ENCODE measurements around the gene ARHGAP19.

Gene ARHGAP19

GRCh38 chr10:97190450-97190849, 102.0 kb downstream of the ARHGAP19 start:
- no peak for DNase-seq

- DNase-seq = peak; percentile 17
Observed at GRCh38 chr10:97188261-97188711, 104.2 kb downstream of the ARHGAP19 start.

GRCh38 chr10:97186911-97187310, 105.5 kb downstream of the ARHGAP19 start:
- no peak for DNase-seq

- DNase-seq = no peak
Observed at GRCh38 chr10:97185326-97186058, 106.9 kb downstream of the ARHGAP19 start, which contains the start of gene SLIT1. SLIT1 (minus strand) TSS chr10:97185959; CDS start chr10:97185674, 285 bp downstream.

- DNase-seq = no peak
Observed at GRCh38 chr10:97184971-97185325, 107.5 kb downstream of the ARHGAP19 start.

GRCh38 chr10:97183314-97183713, 109.1 kb downstream of the ARHGAP19 start:
- DNase-seq = no peak

- no peak for DNase-seq
Observed at GRCh38 chr10:97182288-97182990, 110.0 kb downstream of the ARHGAP19 start.

- DNase-seq = no peak
Observed at GRCh38 chr10:97180986-97181385, 111.5 kb downstream of the ARHGAP19 start.

- DNase-seq = no peak
Observed at GRCh38 chr10:97180363-97180755, 112.1 kb downstream of the ARHGAP19 start.

GRCh38 chr10:97179731-97180362, 112.6 kb downstream of the ARHGAP19 start:
- peak; percentile 30 for DNase-seq

- DNase-seq = no peak
Observed at GRCh38 chr10:97179311-97179710, 113.1 kb downstream of the ARHGAP19 start.

GRCh38 chr10:97178074-97178473, 114.4 kb downstream of the ARHGAP19 start:
- DNase-seq = no peak

- DNase-seq = no peak
Observed at GRCh38 chr10:97176226-97176625, 116.2 kb downstream of the ARHGAP19 start.

- DNase-seq = no peak
Observed at GRCh38 chr10:97175586-97175985, 116.9 kb downstream of the ARHGAP19 start.

- DNase-seq = no peak
Observed at GRCh38 chr10:97174941-97175340, 117.5 kb downstream of the ARHGAP19 start.

- DNase-seq = no peak
Observed at GRCh38 chr10:97174276-97174775, 118.1 kb downstream of the ARHGAP19 start.

- no peak for DNase-seq
Observed at GRCh38 chr10:97173036-97173435, 119.4 kb downstream of the ARHGAP19 start.

Data from RPMI8226 (cell line).